ENCODE data around the gene BMP7.
"Not testable (repeated sequence)": the region's sequence is repeated elsewhere in the genome, so short reads cannot be mapped to it uniquely, and the experiment has no call there.

BMP7 gene

DNA sequence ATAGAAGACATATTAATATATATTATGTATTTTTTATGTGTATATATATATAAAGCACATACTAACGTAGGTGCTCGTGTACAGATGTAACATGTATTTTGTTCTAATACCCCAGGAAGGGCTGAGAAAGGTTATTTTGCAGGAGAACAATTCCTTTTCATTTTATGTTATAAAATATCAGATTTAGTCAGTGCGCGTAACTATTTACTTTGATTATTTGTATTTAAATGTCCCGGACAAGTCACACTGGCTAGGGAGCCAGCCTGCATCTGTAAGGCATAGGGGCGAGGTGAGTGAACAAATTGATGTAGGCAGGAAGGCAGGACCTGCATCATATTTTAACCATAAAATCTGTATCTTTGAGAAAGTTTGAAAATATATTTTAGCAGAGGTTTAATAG is 74.1 kb downstream of the BMP7 start:
- TF ChIP-seq, protein P1, sequence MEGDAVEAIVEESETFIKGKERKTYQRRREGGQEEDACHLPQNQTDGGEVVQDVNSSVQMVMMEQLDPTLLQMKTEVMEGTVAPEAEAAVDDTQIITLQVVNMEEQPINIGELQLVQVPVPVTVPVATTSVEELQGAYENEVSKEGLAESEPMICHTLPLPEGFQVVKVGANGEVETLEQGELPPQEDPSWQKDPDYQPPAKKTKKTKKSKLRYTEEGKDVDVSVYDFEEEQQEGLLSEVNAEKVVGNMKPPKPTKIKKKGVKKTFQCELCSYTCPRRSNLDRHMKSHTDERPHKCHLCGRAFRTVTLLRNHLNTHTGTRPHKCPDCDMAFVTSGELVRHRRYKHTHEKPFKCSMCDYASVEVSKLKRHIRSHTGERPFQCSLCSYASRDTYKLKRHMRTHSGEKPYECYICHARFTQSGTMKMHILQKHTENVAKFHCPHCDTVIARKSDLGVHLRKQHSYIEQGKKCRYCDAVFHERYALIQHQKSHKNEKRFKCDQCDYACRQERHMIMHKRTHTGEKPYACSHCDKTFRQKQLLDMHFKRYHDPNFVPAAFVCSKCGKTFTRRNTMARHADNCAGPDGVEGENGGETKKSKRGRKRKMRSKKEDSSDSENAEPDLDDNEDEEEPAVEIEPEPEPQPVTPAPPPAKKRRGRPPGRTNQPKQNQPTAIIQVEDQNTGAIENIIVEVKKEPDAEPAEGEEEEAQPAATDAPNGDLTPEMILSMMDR (IDR thresholded peaks at IDR 0.05; ENCODE audit: extremely low read depth, insufficient read depth, missing control alignments), result no peak
- no peak for DNase-seq (ENCODE audit: low spot score)
- in situ Hi-C loops (cut with MboI; ENCODE audit: low pct_unique_long_range_greater_than_20kb, low sequenced_read_pairs, unreplicated experiment), result no loop called here

DNA sequence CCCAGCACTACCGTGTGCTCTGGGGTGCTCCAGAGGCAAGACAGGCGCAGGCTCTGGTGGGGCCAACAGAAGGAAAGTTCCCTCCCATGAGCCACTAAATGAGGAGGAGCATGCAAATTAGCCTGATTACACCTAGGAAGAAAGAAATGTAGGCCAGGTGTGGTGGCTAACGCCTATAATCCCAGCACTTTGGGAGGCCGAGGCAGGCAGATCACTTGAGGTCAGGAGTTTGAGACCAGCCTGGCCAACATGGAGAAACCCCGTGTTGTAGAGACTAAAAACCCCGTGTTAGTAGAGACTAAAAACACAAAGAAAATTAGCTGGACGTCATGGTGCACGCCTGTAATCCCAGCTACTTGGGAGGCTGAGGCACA is 75.2 kb downstream of the BMP7 start:
- DNase-seq (ENCODE audit: low spot score); in situ Hi-C loops (cut with MboI; ENCODE audit: low pct_unique_long_range_greater_than_20kb, low sequenced_read_pairs, unreplicated experiment): not testable (repeated sequence)

DNA sequence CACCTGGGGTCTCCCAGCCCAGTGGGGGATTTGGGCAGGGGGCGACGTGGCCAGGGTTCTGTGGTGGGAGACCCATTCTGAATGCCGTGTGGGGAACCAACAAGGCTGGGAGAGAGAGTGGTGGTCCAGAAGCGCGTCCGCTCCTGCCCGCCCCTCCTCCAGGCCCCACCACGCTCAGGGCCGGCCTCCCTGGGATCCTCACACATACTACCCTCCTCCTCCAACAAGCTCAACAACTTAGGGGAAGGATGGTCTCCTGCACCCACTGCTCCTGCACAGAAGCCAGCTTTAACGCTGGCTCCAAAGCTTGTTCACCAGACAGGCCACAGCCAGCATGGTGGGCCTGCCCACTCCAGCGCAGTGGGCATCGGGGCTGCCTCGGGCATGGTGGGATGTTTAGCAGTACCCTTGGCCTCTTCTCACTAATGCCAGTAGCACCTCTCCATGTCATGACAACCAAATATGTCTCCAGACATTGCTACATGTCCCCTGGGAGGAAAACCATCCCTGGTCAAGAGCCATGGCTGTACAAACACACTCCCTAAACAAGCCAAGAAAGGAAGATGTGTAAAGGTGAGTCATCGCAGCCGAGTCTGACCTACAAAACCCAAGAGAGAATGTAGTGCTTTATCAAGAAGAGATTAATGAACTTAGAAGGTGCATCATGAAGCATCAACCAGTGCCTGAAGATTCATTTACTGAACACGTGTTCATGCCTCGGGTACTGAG is 75.7 kb downstream of the BMP7 start:
- TF ChIP-seq, protein P1 (IDR thresholded peaks at IDR 0.05; ENCODE audit: extremely low read depth, insufficient read depth, missing control alignments), result no peak
- in situ Hi-C loops (cut with MboI; ENCODE audit: low pct_unique_long_range_greater_than_20kb, low sequenced_read_pairs, unreplicated experiment), result no loop called here
- no peak for DNase-seq (ENCODE audit: low spot score)

DNA sequence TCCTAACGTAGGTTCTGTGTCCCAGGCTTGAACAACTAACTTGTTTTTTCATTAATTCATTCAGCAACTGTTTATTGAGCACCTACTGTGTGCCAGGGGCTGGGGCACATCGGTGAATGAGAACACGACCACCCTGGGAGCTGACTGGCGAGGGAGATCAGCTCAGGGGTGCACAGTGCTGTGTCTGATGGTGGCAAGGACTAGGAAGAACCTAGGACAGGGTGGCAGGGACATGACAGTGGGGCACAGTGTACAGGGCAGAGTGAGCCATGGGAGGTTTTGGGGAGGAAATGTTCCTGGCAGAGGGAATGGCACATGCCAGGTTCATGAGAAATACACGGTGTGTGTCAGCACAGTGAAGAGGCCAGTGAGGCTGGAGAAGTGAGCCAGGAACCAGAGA is 76.7 kb downstream of the BMP7 start:
- DNase-seq (ENCODE audit: low spot score), result no peak
- in situ Hi-C loops (cut with MboI; ENCODE audit: low pct_unique_long_range_greater_than_20kb, low sequenced_read_pairs, unreplicated experiment), result no loop called here
- TF ChIP-seq, protein P1 (IDR thresholded peaks at IDR 0.05; ENCODE audit: extremely low read depth, insufficient read depth, missing control alignments), result no peak

GRCh38 chr20:57188576-57189079 is 77.8 kb downstream of the BMP7 start:
- TF ChIP-seq, protein P1 (IDR thresholded peaks at IDR 0.05; ENCODE audit: extremely low read depth, insufficient read depth, missing control alignments), result no peak
- no peak for DNase-seq (ENCODE audit: low spot score)
- in situ Hi-C loops (cut with MboI; ENCODE audit: low pct_unique_long_range_greater_than_20kb, low sequenced_read_pairs, unreplicated experiment), result no loop called here

DNA sequence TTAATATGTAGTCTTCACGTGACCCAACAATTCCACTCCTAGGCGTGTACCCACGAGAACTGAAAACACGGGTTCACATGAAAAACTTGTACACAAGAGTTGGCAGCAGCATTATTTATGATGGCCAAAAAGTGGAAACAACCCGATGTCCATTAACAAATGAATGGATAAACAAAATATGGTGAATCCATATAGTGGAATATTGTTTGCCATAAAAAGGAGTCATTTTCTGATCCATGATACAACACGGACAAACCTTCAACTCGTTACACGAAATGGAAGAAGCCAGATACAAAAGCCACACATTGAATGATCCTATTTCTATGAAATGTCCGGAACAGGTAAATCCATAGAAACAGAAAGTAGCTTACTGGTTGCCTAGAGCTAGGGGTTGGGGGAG is 78.4 kb downstream of the BMP7 start:
- DNase-seq (ENCODE audit: low spot score), result no peak
- in situ Hi-C loops (cut with MboI; ENCODE audit: low pct_unique_long_range_greater_than_20kb, low sequenced_read_pairs, unreplicated experiment), result no loop called here
- TF ChIP-seq, protein P1 (IDR thresholded peaks at IDR 0.05; ENCODE audit: extremely low read depth, insufficient read depth, missing control alignments), result no peak

- DNase-seq (ENCODE audit: low spot score), result no peak
- in situ Hi-C loops (cut with MboI; ENCODE audit: low pct_unique_long_range_greater_than_20kb, low sequenced_read_pairs, unreplicated experiment), result no loop called here
- TF ChIP-seq, protein P1 (IDR thresholded peaks at IDR 0.05; ENCODE audit: extremely low read depth, insufficient read depth, missing control alignments), result no peak
Observed at GRCh38 chr20:57187068-57187634, 79.3 kb downstream of the BMP7 start.
